COLO668 (cell line): ENCODE measurements around the gene FIZ1.
A peak's percentile ranks its signal among the peaks of the same experiment; 100 is the strongest.
"Not testable (repeated sequence)": the region's sequence is repeated elsewhere in the genome, so short reads cannot be mapped to it uniquely, and the experiment has no call there.

Experiments used
- DNase-seq: peaks from one replicate; lab custom pipeline; 2025; ENCODE audit not compliant: unreplicated experiment; lab: John Stamatoyannopoulos, UW

Gene FIZ1

GRCh38 chr19:55578031-55578760 is 21.1 kb downstream of the FIZ1 start:
- DNase-seq, result no peak

GRCh38 chr19:55576746-55577145 is 22.6 kb downstream of the FIZ1 start:
- DNase-seq, result no peak

GRCh38 chr19:55573929-55574328 is 25.4 kb downstream of the FIZ1 start:
- not testable (repeated sequence) for DNase-seq

- DNase-seq, result not testable (repeated sequence)
Observed at GRCh38 chr19:55569477-55569876, 29.8 kb downstream of the FIZ1 start.

GRCh38 chr19:55567708-55568328 is 31.5 kb downstream of the FIZ1 start:
- no peak for DNase-seq

GRCh38 chr19:55566823-55567222 is 32.5 kb downstream of the FIZ1 start:
- DNase-seq, result no peak

GRCh38 chr19:55563261-55563690 is 36.0 kb downstream of the FIZ1 start:
- no peak for DNase-seq

- no peak for DNase-seq
Observed at GRCh38 chr19:55559684-55560083, 39.6 kb downstream of the FIZ1 start.

GRCh38 chr19:55554741-55555152 is 44.6 kb downstream of the FIZ1 start:
- no peak for DNase-seq

- DNase-seq, result no peak
Observed at GRCh38 chr19:55554302-55554701, 45.0 kb downstream of the FIZ1 start.

- no peak for DNase-seq
Observed at GRCh38 chr19:55553217-55554182, 45.8 kb downstream of the FIZ1 start.

- DNase-seq, result no peak
Observed at GRCh38 chr19:55552620-55553019, 46.7 kb downstream of the FIZ1 start.

GRCh38 chr19:55552206-55552605 is 47.1 kb downstream of the FIZ1 start:
- DNase-seq, result no peak

GRCh38 chr19:55550321-55550650 is 49.0 kb downstream of the FIZ1 start:
- DNase-seq, result no peak

- DNase-seq, result peak; percentile 28
Observed at GRCh38 chr19:55549500-55550320, 49.6 kb downstream of the FIZ1 start.

GRCh38 chr19:55546822-55547614 is 52.3 kb downstream of the FIZ1 start:
- DNase-seq, result no peak

GRCh38 chr19:55546011-55546410 is 53.3 kb downstream of the FIZ1 start:
- no peak for DNase-seq

GRCh38 chr19:55545443-55545842 is 53.9 kb downstream of the FIZ1 start, which contains the start of gene SBK3:
Gene SBK3, minus strand, starts transcription at chr19:55545543. Its CDS starts 0 bp downstream, at chr19:55545543.
- no peak for DNase-seq

GRCh38 chr19:55544776-55545439 is 54.4 kb downstream of the FIZ1 start:
- DNase-seq, result no peak
